ENCODE results near the gene KCNIP1.

Gene KCNIP1

DNA sequence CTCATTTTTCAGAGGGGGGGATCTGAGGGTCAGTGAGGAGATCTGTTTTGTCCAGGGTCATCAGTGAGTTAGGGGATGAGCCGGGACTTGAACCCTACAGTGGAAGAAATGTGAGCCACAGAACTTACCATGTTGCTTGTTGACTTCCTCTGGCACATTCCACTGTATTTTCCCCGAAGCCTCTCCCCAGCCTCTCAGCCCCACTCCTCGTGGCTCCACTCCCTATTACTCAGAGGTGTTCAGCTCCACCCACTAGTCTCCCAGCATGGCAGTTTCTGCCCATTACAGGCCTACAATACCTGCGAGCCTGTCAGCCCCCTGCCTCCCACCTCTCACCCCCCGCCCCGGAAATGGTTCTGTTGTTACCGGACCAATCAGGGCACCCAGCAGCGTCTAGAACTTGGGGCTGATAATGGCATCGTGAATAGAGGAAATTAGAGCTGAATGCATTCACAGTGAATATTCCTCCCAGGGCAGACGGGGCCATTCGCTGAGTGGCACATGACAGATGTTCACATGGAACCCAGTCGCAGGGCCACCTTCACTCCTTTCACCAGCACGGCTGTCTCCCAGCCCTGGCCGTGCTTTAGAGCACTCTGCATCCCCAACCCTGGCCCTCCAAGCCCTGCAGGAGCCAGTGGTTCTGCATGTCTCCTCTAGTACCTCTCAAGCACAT is 81.6 kb downstream of the KCNIP1 start:
- TF ChIP-seq EZH2 (IDR thresholded peaks at IDR 0.05), result no peak
- TF ChIP-seq POLR2AphosphoS5 (IDR thresholded peaks at IDR 0.05; ENCODE audit: borderline replicate concordance, low read depth, low read length), result no peak
- no peak for TF ChIP-seq FOXP2 (optimal IDR thresholded peaks at IDR 0.05; ENCODE audit: control extremely low read depth, extremely low read length, insufficient read depth)
- Histone ChIP-seq H3K36me3 (ENCODE audit: insufficient read depth, low read length) (no peaks in the 10 kb centered on the region), H3K27ac (no peak overlapping the region), H3K9ac (ENCODE audit: insufficient read length) (no peak overlapping the region), H3K4me3 (no peak overlapping the region), H3K9me3 (ENCODE audit: low read depth, low read length) (no peaks in the 10 kb centered on the region)
- no peak for DNase-seq (ENCODE audit: low read depth, low spot score)

DNA sequence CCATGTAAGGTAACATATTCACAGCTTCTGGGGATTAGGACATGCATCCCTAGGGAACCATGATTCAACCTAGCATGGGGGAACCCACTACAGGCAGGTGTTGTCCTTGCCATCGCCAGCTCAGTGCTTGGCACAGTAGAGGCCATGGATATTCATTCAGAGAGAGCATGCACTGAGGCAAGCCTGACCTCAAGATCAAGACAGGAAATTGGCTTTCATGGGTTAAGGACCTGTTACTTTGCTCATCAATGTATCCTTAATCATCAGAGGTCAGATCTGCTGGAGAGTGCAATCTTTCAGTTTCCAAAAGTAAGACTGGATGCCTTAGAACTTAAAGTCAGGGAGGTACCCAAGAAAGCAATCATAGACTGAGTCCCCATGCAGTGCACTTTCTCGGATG is 84.0 kb downstream of the KCNIP1 start:
- H3K36me3 ChIP-seq (ENCODE audit: insufficient read depth, low read length), result no peaks in the 10 kb centered on the region
- no peak overlapping the region for H3K4me3 ChIP-seq
- no peak for TF ChIP-seq FOXP2 (optimal IDR thresholded peaks at IDR 0.05; ENCODE audit: control extremely low read depth, extremely low read length, insufficient read depth)
- no peak for TF ChIP-seq EZH2 (IDR thresholded peaks at IDR 0.05)
- TF ChIP-seq POLR2AphosphoS5 (IDR thresholded peaks at IDR 0.05; ENCODE audit: borderline replicate concordance, low read depth, low read length), result no peak

GRCh38 chr5:170589643-170590042 is 85.8 kb downstream of the KCNIP1 start:
- TF ChIP-seq EZH2 (IDR thresholded peaks at IDR 0.05), result no peak
- TF ChIP-seq FOXP2 (optimal IDR thresholded peaks at IDR 0.05; ENCODE audit: control extremely low read depth, extremely low read length, insufficient read depth), result no peak
- no peak for TF ChIP-seq POLR2AphosphoS5 (IDR thresholded peaks at IDR 0.05; ENCODE audit: borderline replicate concordance, low read depth, low read length)
- no peak overlapping the region for H3K9ac ChIP-seq (ENCODE audit: insufficient read length)
- H3K27ac ChIP-seq, result no peak overlapping the region
- H3K36me3 ChIP-seq (ENCODE audit: insufficient read depth, low read length), result no peaks in the 10 kb centered on the region
- DNase-seq (ENCODE audit: low read depth, low spot score), result no peak
- no peak overlapping the region for H3K4me3 ChIP-seq
- H3K9me3 ChIP-seq (ENCODE audit: low read depth, low read length), result no peaks in the 10 kb centered on the region

More for the DNA sequence above, 84.0 kb downstream of the KCNIP1 start:
- Histone ChIP-seq H3K9me3 (ENCODE audit: low read depth, low read length) (no peaks in the 10 kb centered on the region), H3K27ac (no peak overlapping the region), H3K9ac (ENCODE audit: insufficient read length) (no peak overlapping the region)
- no peak for DNase-seq (ENCODE audit: low read depth, low spot score)

DNA sequence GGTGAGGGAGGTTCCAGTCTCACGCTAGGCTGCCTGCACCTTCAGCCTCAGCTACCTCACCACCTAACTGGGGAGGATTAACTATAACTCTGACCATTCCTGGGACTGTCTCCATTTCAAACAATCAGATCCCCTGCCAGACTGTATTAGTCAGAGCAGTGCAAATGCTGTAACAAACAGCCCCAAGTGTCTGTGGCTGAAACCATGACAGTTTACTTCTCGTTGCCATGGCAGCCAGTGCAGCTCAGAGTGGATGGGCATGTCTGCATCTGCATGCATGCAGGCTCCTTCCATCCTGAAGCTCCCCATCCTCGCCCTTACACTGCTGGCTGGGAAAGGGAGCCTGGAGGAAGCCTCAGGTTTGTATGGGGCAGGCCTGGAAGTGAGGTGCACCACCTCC is 86.7 kb downstream of the KCNIP1 start:
- no peak overlapping the region for H3K4me3 ChIP-seq
- no peak overlapping the region for H3K27ac ChIP-seq
- H3K36me3 ChIP-seq (ENCODE audit: insufficient read depth, low read length), result no peaks in the 10 kb centered on the region
- no peaks in the 10 kb centered on the region for H3K9me3 ChIP-seq (ENCODE audit: low read depth, low read length)
- DNase-seq (ENCODE audit: low read depth, low spot score), result no peak
- TF ChIP-seq EZH2 (IDR thresholded peaks at IDR 0.05), result no peak
- no peak for TF ChIP-seq POLR2AphosphoS5 (IDR thresholded peaks at IDR 0.05; ENCODE audit: borderline replicate concordance, low read depth, low read length)
- TF ChIP-seq FOXP2 (optimal IDR thresholded peaks at IDR 0.05; ENCODE audit: control extremely low read depth, extremely low read length, insufficient read depth), result no peak
- H3K9ac ChIP-seq (ENCODE audit: insufficient read length), result no peak overlapping the region

DNA sequence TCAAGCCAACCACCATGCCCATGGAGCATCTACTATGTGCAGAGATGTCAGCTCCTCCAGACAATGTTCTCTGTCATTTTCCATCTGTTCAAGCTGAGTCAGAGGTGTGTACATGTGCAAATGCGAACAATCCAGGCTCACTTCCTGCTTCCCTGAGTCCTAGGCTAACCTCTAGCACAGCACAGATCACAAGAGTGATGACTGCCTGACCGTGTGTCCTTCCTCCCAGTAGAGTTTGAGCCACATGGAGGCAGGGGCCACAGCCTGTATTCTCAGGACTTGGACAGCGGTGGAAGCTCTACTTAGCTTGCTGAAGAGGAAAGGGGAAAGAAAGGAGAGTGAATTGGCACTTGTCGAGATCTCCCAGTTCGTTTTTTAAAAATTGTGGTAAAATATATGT is 87.2 kb downstream of the KCNIP1 start:
- no peaks in the 10 kb centered on the region for H3K9me3 ChIP-seq (ENCODE audit: low read depth, low read length)
- H3K27ac ChIP-seq, result no peak overlapping the region
- no peak overlapping the region for H3K9ac ChIP-seq (ENCODE audit: insufficient read length)
- no peak overlapping the region for H3K4me3 ChIP-seq
- no peak for DNase-seq (ENCODE audit: low read depth, low spot score)
- TF ChIP-seq FOXP2 (optimal IDR thresholded peaks at IDR 0.05; ENCODE audit: control extremely low read depth, extremely low read length, insufficient read depth) (no peak), POLR2AphosphoS5 (IDR thresholded peaks at IDR 0.05; ENCODE audit: borderline replicate concordance, low read depth, low read length) (no peak), EZH2 (IDR thresholded peaks at IDR 0.05) (no peak)
- H3K36me3 ChIP-seq (ENCODE audit: insufficient read depth, low read length), result no peaks in the 10 kb centered on the region

- Histone ChIP-seq H3K9ac (ENCODE audit: insufficient read length) (no peak overlapping the region), H3K36me3 (ENCODE audit: insufficient read depth, low read length) (no peaks in the 10 kb centered on the region), H3K9me3 (ENCODE audit: low read depth, low read length) (no peaks in the 10 kb centered on the region), H3K4me3 (no peak overlapping the region), H3K27ac (no peak overlapping the region)
- no peak for DNase-seq (ENCODE audit: low read depth, low spot score)
- TF ChIP-seq EZH2 (IDR thresholded peaks at IDR 0.05), result no peak
- no peak for TF ChIP-seq POLR2AphosphoS5 (IDR thresholded peaks at IDR 0.05; ENCODE audit: borderline replicate concordance, low read depth, low read length)
- TF ChIP-seq FOXP2 (optimal IDR thresholded peaks at IDR 0.05; ENCODE audit: control extremely low read depth, extremely low read length, insufficient read depth), result no peak
Observed at GRCh38 chr5:170596482-170597044, 92.7 kb downstream of the KCNIP1 start.

- no peak for DNase-seq (ENCODE audit: low read depth, low spot score)
- TF ChIP-seq POLR2AphosphoS5 (IDR thresholded peaks at IDR 0.05; ENCODE audit: borderline replicate concordance, low read depth, low read length) (no peak), FOXP2 (optimal IDR thresholded peaks at IDR 0.05; ENCODE audit: control extremely low read depth, extremely low read length, insufficient read depth) (no peak), EZH2 (IDR thresholded peaks at IDR 0.05) (no peak)
- no peaks in the 10 kb centered on the region for H3K36me3 ChIP-seq (ENCODE audit: insufficient read depth, low read length)
- no peak overlapping the region for H3K27ac ChIP-seq
- no peak overlapping the region for H3K9ac ChIP-seq (ENCODE audit: insufficient read length)
- no peak overlapping the region for H3K4me3 ChIP-seq
- H3K9me3 ChIP-seq (ENCODE audit: low read depth, low read length), result no peaks in the 10 kb centered on the region
Observed at GRCh38 chr5:170597109-170597751, 93.4 kb downstream of the KCNIP1 start.

DNA sequence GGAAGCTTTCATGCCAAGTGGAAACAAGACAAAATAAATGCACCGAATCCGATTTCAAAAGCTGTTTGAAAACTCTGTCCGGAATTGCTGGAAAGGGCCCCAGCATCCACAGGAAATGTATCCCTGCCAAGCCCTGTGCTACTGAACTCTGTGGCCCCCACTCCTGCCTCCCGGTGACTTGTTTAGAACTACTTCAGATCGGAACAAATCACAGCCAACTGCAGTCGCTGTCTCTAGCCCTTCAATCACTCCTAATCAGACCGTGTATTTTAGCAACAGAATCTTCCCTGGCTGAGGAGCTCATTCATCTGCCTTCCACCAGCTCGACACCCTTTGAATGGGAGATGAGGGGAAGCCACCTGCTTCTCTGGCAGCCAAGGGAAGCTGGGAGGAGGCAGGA is 94.1 kb downstream of the KCNIP1 start:
- Histone ChIP-seq H3K36me3 (ENCODE audit: insufficient read depth, low read length) (no peaks in the 10 kb centered on the region), H3K4me3 (no peak overlapping the region), H3K27ac (no peak overlapping the region), H3K9ac (ENCODE audit: insufficient read length) (no peak overlapping the region), H3K9me3 (ENCODE audit: low read depth, low read length) (no peaks in the 10 kb centered on the region)
- TF ChIP-seq FOXP2 (optimal IDR thresholded peaks at IDR 0.05; ENCODE audit: control extremely low read depth, extremely low read length, insufficient read depth) (no peak), POLR2AphosphoS5 (IDR thresholded peaks at IDR 0.05; ENCODE audit: borderline replicate concordance, low read depth, low read length) (no peak), EZH2 (IDR thresholded peaks at IDR 0.05) (no peak)
- no peak for DNase-seq (ENCODE audit: low read depth, low spot score)
